ENCODE data around the gene NINJ2.

NINJ2 gene

DNA sequence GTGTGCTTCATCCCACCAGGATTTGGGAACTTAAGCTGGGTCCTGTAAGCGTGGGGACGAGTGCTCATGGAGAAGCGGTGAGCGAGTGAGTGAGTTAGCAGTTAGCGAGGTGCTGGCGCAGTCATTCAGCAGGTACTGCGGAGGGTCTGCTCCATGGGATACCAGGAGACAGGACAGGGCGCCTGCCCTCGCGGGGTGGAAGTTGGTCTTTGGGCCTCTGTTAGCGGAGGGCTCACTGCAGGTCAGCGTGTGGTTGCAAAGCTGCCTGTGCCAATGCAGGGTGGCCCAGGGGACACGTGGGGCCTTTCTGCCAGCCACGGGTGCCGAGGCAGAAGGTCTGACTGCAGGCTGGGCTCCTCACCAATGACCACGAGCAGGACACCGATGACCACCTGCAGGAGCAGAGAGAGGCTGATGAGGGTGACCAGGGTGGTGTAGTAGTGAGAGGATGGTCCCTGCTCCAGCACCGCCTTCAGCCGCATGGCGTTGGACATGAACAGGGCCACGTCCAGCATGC lies 97.6 kb downstream of the NINJ2 start:
- DNase-seq, result no peak

- no peak for DNase-seq
Measured at GRCh38 chr12:565161-565560, 98.1 kb downstream of the NINJ2 start.

GRCh38 chr12:563787-564298 lies 99.4 kb downstream of the NINJ2 start:
- no peak for DNase-seq

GRCh38 chr12:563250-563781 lies 99.9 kb downstream of the NINJ2 start:
- no peak for DNase-seq

DNA sequence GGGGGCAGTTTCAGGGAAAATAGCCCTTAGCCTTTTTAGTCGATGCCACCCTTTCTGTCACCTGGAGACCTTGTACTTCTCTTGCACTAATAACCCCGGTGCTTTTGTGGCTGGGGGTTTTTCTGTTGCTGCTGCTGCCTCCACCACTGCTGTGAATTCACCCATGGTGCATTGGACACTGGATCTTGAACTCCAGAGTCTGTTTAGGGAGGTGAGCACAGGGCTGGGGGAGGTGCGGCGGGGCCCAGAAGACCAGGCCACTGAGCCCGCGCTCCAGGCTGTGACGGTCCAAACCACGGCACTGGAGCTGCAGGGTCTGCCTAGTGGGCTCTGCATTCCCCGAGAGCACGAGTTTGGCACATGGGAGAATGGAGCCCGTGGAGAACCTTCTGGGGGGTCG lies 100.6 kb downstream of the NINJ2 start:
- no peak for DNase-seq

GRCh38 chr12:561908-562593 lies 101.2 kb downstream of the NINJ2 start:
- DNase-seq, result no peak

DNA sequence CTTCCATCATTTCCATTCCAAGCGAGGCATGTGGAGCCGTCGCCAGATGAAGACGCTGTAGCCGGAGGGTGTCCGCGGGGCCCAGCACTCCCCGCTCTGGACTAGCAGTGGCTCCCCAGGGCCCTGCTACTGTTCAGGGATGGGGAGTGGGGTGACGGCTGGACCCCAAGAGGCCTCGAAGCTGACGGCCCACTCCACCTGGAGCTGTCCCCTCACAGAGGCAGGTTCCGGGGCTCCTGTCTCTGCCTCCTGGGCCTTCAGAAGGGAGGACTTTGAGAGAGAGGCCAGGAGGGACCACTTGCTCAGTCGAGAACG lies 101.9 kb downstream of the NINJ2 start:
- no peak for DNase-seq

- peak; percentile 38 for DNase-seq
Measured at GRCh38 chr12:560691-561390, 102.4 kb downstream of the NINJ2 start.

DNA sequence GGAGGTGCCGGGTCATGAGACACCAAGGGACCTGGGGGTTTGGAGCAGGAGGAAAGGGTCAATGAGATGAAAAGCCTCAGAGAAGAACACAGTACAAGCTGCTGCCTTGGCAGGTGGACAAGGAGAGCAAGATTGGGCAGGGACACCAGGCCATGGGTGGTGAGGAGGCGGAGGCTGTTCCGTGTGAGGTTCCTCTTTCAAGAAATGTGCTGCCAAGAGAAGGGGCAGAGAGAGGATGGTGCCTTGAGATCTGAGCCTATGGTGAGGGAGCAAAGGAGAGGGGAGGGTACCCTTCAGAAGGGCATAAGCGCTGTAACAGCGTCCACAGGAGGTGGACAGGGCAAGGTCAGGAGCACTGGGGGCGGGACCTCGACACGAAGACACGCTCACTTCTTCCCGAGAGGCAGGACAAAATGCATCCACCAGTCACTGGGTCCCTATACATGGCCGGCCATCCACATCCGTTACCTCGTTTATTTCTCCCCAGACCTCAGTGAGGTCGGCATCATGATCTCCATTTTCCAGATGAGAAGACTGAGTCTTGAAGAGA lies 103.3 kb downstream of the NINJ2 start:
- no peak for DNase-seq

DNA sequence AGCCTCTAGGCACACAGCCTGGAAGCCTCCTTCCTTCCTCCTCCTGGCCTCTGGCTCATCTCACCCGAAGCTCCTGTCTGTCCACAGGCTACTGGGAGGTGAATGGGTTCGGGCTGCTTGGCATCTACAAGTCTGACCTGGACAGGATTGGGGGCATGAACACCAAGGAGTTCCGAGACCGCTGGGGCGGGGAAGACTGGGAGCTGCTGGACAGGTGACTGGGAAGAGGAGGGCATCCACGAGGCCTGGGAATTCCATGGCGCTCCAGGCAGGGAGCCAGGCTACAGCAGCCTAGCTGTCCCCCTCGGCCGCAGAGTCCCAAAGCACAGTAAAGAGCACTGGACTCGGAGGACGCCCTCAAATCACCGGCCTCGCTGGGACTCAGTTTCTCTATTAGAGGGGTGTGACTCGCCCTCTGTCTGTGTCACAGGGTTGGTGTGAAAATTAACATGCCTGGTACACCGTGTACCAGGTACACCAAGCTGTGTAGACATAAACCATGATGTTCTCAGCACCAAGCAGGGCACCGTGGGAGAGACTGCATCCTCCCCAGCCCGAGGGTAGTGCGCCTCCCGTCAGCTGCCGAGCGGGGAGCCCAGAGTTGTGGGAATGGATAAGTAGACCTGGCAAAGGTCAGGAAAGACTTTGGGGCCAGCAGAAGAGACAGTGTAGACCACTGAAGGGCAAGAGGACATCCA lies 103.9 kb downstream of the NINJ2 start:
- DNase-seq, result no peak

GRCh38 chr12:558580-558979 lies 104.7 kb downstream of the NINJ2 start:
- no peak for DNase-seq

- no peak for DNase-seq
Measured at GRCh38 chr12:556498-556897, 106.7 kb downstream of the NINJ2 start.

DNA sequence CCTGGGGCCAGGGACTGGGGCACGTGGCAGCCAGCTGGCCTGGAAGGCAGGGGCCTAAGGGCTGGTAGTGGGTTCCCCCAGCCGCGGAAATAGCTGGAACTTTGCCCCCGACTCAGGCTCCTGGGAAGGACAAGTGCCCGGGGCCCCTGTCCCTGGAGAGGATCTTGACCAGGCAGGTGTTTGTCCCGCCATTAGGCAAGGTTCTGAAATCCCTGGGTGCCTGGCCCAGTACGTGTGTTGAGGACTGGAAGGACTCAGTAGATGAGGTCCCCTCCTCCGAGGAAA lies 109.3 kb downstream of the NINJ2 start:
- DNase-seq, result no peak

- no peak for DNase-seq
Measured at GRCh38 chr12:553216-554000, 109.8 kb downstream of the NINJ2 start.

DNA sequence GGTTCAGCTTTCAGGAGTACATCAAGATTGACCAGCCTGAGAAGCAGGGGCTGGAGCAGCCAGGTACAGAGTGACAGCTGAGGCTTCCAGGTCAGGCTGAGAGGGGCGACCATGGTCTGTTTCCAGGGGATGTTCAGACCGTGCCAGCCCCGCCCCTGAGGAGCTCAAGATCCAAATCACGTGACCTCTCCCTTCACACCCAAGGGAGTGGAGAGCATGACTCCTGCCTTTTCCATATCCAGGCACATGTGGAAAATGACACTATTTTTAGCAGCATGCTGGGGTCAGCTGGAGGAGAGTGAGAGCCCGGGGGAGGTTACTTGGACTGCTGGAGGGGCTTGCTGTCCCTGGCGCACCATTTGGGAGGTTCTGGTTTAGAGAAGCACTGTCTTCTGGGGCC lies 110.8 kb downstream of the NINJ2 start:
- DNase-seq, result no peak

- no peak for DNase-seq
Measured at GRCh38 chr12:550473-551260, 112.6 kb downstream of the NINJ2 start.

- DNase-seq, result no peak
Measured at GRCh38 chr12:549476-550082, 113.7 kb downstream of the NINJ2 start.

GRCh38 chr12:547883-548470 lies 115.3 kb downstream of the NINJ2 start:
- no peak for DNase-seq

DNA sequence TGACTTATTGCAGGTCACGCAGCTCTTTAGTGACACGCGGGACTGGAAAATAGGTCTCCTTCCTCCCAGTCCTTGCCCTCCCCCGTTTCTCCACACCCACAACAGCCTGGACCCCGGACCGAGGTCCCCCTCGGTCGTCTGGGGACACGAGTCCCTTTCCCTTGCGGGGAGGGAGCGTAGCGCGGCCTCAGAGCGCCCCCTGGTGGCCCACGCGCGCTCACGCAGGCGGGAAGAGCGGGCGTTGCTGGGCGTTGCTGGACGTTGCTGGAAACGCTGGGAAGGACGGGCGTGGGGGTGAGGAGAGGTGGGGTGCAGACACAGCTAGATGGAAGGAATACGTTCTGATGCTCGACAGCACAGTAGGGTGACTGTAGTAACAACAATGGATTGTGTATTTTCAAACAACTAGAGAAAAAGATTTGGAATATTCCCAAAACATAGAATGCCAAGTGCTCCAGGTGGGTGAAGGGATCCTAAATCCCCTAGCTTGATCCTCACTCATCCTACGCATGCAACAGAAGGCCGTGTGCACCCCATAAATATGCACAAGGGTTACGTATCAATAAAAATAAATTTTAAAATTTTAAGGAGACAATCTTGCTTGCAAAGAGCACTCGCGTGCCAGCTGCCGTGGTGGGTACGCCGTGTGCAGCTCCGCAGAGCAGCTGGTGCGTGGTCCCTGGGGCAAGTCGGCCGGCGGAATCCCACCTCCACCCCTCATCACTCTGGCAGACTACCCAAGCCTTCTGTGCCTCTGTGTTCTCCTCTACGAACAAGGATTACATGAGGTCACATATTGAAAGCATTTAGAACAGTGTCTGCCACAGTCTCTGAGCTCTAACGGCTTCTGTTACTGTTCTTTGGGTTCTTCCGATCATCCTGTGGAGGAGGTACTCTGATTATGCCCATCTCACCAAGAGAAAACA lies 116.1 kb downstream of the NINJ2 start:
- no peak for DNase-seq

Measured in SHP77 treated with DMSO at 0.1 percent for 48 hours (cell line).